ENCODE results near the gene SAP30BP.

Gene SAP30BP

GRCh38 chr17:75666959-75667790, at the start of gene SAP30BP, which contains the start of gene RECQL5:
TSS of gene SAP30BP (plus strand) at chr17:75667338. CDS start at chr17:75667373, 35 bp downstream.
TSS of gene RECQL5 (minus strand) at chr17:75667154. CDS start at chr17:75666557, 597 bp downstream.
- DNase-seq (ENCODE audit: low spot score) = peak; percentile 98

DNA sequence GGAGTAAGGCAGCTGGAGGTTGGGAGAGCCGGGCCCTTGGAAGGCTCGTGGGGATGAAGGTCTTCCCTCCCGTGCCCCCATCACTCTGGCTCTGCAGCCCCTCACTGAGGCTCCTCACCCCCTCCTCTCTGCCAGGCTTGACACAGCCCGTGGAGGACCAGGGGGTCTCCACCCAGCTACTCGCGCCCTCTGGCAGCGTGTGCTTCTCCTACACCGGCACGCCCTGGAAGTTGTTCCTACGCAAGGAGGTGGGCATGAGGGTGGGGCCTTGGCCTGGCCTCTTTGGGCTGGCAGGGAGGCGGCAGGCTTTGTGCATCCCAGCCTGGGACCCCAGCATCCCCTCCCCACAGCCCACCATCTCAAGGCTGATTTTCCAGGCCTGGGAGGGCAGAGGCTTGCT, 49.5 kb upstream of the SAP30BP start:
- DNase-seq (ENCODE audit: low spot score) = no peak

DNA sequence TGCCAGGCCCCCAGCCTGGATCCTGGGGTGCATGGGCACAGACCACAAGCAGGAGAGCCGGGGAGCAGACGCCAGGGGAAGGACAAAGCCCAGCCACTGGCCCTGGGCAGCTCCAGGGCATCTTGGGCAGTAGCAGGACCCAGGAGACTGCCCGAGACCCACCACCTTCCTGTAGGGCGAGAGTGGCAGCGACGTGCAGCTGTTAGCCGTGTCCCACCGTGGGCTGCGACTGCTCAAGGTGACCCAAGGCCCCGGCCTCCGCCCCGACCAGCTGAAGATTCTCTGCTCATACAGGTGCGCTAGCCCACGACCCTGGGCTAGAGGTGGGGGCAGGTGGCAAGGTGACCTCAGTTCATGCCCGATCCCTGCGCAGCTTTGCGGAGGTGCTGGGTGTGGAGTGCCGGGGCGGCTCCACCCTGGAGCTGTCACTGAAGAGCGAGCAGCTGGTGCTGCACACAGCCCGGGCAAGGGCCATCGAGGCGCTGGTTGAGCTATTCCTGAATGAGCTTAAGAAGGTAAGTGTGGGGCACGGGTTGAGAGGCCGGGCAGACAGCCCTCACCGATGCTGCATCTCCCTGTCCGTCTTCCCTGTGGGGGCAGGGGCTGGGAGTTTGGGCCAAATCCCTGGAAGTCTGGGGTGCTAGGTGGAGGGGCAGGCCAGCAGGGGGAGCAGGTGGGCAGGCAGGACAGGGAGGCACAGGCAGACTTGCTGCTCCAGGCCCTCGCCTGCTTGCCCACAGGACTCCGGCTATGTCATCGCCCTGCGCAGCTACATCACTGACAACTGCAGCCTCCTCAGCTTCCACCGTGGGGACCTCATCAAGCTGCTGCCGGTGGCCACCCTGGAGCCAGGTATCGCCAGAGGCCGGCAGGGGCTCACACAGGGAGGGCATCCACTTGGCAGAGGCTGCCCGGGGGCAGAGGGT, 47.4 kb upstream of the SAP30BP start:
- DNase-seq (ENCODE audit: low spot score) = peak; percentile 32

DNA sequence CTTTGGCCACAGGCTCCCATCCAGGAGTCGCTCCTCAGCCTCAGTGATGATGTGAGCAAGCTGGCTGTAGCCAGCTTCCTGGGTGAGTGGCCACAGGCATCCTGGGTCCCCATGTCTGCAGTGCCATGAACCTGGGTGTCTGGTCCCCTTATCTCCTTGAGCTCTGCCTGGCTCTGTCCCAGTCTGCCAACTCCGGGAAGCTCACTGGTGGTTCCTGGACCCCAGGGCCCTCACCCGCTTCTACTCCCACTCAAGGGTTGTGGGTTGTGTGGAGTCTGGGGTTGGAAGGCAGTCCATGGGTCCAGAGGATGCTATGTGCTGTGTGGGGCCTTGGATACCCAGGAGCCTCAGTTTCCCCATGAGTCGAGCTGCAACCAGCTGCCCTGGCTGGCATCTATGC, 45.6 kb upstream of the SAP30BP start:
- DNase-seq (ENCODE audit: low spot score) = no peak

- no peak for DNase-seq (ENCODE audit: low spot score)
Measured at GRCh38 chr17:75622076-75622475, 45.1 kb upstream of the SAP30BP start.

DNA sequence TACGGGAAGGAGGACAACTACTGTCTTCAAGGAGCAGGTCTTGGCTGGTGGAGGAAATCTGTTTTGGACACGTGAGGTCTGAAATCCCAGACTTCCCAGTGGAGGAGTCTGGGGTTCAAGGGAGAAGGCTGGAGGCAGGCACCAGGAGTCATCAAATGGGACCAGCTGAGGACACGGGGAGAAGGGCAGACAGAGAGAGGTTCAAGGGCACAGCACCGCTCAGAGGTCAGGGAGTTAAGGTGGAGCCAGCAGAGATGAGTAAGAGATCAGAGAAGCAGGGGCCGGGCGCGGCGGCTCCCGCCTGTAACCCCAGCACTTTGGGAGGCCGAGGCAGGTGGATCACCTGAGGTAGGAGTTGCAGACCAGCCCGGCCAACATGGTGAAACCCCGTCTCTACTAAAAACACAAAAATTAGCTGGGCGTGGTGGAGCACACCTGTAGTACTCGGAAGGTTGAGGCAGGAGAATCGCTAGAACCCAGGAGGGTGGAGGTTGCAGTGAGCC, 44.3 kb upstream of the SAP30BP start:
- DNase-seq (ENCODE audit: low spot score) = no peak

DNA sequence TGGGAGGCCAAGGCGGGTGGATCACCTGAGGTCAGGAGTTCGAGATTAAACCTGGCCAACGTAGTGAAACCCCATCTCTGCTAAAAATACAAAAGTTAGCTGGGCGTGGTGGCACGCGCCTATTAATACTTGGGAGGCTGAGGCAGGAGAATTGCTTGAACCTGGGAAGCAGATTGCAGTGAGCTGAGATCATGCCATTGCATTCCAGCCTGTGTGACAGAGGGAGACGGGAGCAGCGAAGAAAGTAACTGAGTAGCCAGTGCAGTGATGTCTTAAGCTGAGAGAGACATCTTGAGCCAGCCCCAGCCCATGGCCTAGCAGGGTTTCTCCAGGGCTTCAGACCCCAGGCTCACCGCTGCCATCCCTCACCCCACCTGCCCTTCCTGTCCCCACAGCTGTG, 43.8 kb upstream of the SAP30BP start:
- DNase-seq (ENCODE audit: low spot score) = peak; percentile 42

DNA sequence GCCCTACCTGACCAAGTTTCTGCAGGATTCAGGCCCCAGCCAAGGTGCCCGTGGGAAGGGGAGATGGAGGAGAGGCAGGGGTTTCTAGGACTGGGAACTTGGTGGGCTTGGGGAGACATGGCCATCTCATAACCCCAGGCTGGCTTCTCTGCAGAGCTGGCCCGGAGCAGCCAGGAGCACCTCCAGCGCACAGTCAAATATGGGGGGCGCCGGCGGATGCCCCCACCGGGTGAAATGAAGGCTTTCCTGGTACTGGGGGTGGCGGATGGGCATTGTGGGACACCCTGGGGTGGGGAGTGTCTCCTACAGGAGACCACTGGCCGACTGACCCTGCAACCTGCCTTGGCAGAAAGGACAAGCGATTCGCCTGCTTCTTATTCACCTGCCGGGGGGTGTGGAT, 43.1 kb upstream of the SAP30BP start:
- DNase-seq (ENCODE audit: low spot score) = no peak

DNA sequence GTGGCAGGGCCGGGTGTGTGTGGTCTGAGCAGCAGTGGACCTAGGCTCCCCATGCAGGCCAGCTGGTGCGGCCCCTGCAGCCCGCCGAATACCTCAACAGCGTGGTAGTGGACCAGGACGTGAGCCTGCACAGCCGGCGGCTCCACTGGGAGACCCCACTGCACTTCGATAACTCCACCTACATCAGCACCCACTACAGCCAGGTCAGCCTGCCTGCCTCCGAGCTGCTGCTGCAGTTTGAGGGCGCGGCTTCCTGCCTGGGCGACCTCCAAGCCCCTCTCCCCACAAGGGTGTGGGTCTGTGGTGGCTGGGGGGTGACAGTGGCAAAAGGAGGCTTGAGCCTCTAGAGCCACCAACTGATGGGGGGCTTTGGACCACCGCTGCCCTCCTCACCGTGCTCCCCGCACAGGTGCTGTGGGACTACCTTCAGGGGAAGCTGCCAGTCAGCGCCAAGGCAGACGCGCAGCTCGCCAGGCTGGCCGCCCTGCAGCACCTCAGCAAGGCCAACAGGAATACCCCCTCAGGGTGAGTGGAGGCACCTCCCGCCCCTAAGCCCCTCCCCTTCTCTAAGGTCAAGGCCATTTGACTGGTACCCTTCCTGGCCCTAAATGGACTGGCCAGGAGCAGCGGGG, 42.3 kb upstream of the SAP30BP start:
- DNase-seq (ENCODE audit: low spot score) = no peak

GRCh38 chr17:75625813-75626486, 41.2 kb upstream of the SAP30BP start:
- peak; percentile 31 for DNase-seq (ENCODE audit: low spot score)

- DNase-seq (ENCODE audit: low spot score) = no peak
Measured at GRCh38 chr17:75626496-75627038, 40.6 kb upstream of the SAP30BP start.

DNA sequence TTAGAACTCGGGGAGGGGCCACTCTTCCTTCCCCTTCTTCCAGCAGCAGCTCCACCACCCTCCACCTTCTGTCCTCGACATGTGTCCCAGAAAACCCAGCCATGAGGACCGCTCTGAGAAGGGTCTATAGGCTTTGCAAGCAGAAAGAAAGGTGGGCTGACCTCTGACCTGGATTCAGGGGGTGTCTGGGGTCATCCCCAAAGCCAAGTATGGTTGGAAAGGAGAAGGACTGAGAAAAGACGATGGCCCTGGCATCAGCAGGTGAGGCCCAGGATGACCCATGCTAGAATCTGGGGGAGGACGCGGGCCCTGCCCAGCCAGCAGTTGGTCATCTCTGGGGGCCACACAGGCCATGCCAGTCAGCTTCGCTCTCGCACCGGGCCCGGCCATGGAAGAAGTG, 40.0 kb upstream of the SAP30BP start:
- no peak for DNase-seq (ENCODE audit: low spot score)

GRCh38 chr17:75628425-75628824, 38.7 kb upstream of the SAP30BP start:
- DNase-seq (ENCODE audit: low spot score) = no peak

GRCh38 chr17:75629157-75629556, 38.0 kb upstream of the SAP30BP start:
- DNase-seq (ENCODE audit: low spot score) = no peak

- DNase-seq (ENCODE audit: low spot score) = no peak
Measured at GRCh38 chr17:75630071-75630917, 36.8 kb upstream of the SAP30BP start.

- no peak for DNase-seq (ENCODE audit: low spot score)
Measured at GRCh38 chr17:75631353-75631752, 35.8 kb upstream of the SAP30BP start.

GRCh38 chr17:75632428-75632827, 34.7 kb upstream of the SAP30BP start:
- no peak for DNase-seq (ENCODE audit: low spot score)

DNA sequence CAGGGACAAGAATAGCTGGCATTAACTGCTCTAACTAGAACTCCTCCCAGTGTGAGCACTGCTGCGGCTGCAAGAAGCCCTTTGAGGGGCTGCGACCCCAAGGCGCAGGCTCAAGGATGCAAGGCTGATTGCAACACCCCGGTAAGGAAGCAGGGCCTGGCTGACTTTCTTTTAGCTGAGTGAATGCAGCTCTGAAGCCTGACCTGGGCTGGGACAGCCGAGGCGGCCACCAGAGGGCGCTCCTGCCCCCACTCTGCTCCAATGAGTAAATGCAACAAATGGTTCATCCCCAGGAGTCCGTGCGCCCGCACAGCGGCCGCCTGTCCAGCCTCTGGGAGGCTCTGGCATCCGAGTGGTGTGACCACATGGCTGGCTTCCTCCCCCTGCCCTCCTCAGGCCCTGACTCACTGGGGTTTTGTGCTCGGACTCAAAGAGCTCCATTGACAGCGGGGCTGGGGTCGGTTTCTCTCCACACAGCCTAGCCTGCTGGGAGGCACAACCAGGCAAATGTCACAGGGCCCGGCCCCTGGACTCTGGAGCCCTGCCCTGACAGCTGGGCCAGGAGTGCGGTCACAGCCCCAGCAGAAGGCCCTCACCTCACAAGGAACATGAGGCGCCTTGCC, 34.2 kb upstream of the SAP30BP start, which contains the start of gene SMIM5:
SMIM5 (plus strand) TSS at position 572 of the 623 bp plus-strand sequence. CDS start 6,768 bp downstream, outside the sequence.
- peak; percentile 94 for DNase-seq (ENCODE audit: low spot score)

DNA sequence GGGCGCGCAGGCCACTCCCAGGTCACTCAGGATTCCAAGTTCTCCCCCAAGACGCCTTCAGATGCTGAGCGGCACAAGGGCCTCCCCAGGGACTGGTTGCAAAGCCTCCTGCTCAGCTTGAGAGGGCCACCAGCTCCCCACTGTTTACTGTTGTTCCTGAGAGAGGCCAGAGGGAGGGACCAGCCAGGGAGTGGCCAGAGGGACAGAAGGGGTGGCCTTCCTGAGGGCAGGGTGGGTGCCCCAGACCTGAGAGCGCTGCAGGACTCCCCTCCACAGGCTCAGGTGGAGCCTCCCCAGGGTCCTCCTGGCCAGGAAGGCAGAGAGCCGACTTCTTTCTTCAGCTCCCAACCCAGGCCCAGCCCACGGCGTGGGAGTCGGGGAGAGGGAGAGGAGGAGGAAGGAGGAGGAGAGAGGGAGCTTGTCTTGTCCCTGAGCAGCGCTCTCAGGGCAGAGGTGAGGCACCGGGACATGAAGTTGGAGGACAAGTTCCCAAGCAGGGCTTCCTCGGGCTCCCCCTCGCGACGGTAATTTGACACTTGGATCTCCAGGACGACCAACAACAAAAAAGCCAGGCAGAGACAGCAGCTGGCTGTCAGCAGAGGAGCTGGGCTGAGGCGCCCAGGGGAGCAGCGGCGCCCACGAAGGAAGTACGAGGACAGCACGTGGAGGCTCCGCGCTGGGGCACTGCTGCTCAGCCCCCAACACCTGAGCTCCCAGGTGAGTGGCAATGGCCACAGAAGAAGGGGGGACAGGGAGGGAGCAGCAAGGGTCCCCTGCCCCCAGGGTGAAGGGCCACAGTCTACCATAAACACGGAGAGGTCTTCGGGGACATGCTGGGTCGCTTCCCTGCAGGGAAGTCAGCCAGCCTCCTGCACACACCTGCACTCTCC, 33.4 kb upstream of the SAP30BP start:
- peak; percentile 93 for DNase-seq (ENCODE audit: low spot score)

Measured in kidney tubule cell (primary cell).